Measurements from ENCODE around the gene IL11RA. TPM values are rescaled to one million over a fixed set of nuclear protein-coding genes. Genes with fewer than 3 reads are reported as not detected.

The IL11RA gene
- total RNA-seq, 2 donors from 2014 or later = 10.5 to 10.6 TPM

GRCh38 chr9:34687276-34688030, 35.5 kb downstream of the IL11RA start:
- Histone ChIP-seq H3K4me1 (no peaks in the 10 kb centered on the region), H3K9me3 (no peaks in the 10 kb centered on the region), H3K27me3 (no peaks in the 10 kb centered on the region), H3K36me3 (no peaks in the 10 kb centered on the region), H3K9ac (ENCODE audit: low read depth in 2 of 2, low read length in 2 of 2) (no peak overlapping the region), H3K27ac (no peak overlapping the region), H3K4me3 (no peak overlapping the region)
- TF ChIP-seq, protein P1, sequence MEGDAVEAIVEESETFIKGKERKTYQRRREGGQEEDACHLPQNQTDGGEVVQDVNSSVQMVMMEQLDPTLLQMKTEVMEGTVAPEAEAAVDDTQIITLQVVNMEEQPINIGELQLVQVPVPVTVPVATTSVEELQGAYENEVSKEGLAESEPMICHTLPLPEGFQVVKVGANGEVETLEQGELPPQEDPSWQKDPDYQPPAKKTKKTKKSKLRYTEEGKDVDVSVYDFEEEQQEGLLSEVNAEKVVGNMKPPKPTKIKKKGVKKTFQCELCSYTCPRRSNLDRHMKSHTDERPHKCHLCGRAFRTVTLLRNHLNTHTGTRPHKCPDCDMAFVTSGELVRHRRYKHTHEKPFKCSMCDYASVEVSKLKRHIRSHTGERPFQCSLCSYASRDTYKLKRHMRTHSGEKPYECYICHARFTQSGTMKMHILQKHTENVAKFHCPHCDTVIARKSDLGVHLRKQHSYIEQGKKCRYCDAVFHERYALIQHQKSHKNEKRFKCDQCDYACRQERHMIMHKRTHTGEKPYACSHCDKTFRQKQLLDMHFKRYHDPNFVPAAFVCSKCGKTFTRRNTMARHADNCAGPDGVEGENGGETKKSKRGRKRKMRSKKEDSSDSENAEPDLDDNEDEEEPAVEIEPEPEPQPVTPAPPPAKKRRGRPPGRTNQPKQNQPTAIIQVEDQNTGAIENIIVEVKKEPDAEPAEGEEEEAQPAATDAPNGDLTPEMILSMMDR (IDR thresholded peaks at IDR 0.05) = no peak
- intact Hi-C loops (cut with DNase I) = no loop called here
- DNase-seq = no peak

GRCh38 chr9:34688329-34689115, 36.5 kb downstream of the IL11RA start:
- TF ChIP-seq, protein P1 (IDR thresholded peaks at IDR 0.05) = no peak
- no peak overlapping the region for H3K27ac ChIP-seq
- H3K4me3 ChIP-seq = no peak overlapping the region
- no peaks in the 10 kb centered on the region for H3K27me3 ChIP-seq
- intact Hi-C loops (cut with DNase I) = no loop called here
- H3K9ac ChIP-seq (ENCODE audit: low read depth in 2 of 2, low read length in 2 of 2) = no peak overlapping the region
- no peaks in the 10 kb centered on the region for H3K4me1 ChIP-seq
- no peaks in the 10 kb centered on the region for H3K9me3 ChIP-seq
- H3K36me3 ChIP-seq = no peaks in the 10 kb centered on the region
- no peak for DNase-seq

GRCh38 chr9:34689116-34689470, 37.1 kb downstream of the IL11RA start:
- no peaks in the 10 kb centered on the region for H3K4me1 ChIP-seq
- TF ChIP-seq, protein P1 (IDR thresholded peaks at IDR 0.05) = no peak
- no peaks in the 10 kb centered on the region for H3K27me3 ChIP-seq
- no peaks in the 10 kb centered on the region for H3K36me3 ChIP-seq
- intact Hi-C loops (cut with DNase I) = no loop called here
- DNase-seq = no peak
- H3K27ac ChIP-seq = no peak overlapping the region
- H3K9ac ChIP-seq (ENCODE audit: low read depth in 2 of 2, low read length in 2 of 2) = no peak overlapping the region
- no peak overlapping the region for H3K4me3 ChIP-seq
- H3K9me3 ChIP-seq = no peaks in the 10 kb centered on the region

- DNase-seq = no peak
- no peaks in the 10 kb centered on the region for H3K4me1 ChIP-seq
- intact Hi-C loops (cut with DNase I) = no loop called here
- no peaks in the 10 kb centered on the region for H3K27me3 ChIP-seq
- TF ChIP-seq, protein P1 (IDR thresholded peaks at IDR 0.05) = no peak
- no peak overlapping the region for H3K27ac ChIP-seq
- H3K4me3 ChIP-seq = no peak overlapping the region
- H3K9ac ChIP-seq (ENCODE audit: low read depth in 2 of 2, low read length in 2 of 2) = no peak overlapping the region
- no peaks in the 10 kb centered on the region for H3K9me3 ChIP-seq
- H3K36me3 ChIP-seq = no peaks in the 10 kb centered on the region
Observed at GRCh38 chr9:34689512-34689911, 37.5 kb downstream of the IL11RA start.

- Histone ChIP-seq H3K4me3 (no peak within 1 kb of the TSS), H3K9me3 (no peaks in the 10 kb centered on the region), H3K9ac (ENCODE audit: low read depth in 2 of 2, low read length in 2 of 2) (no peak within 1 kb of the TSS), H3K27me3 (no peaks in the 10 kb centered on the region), H3K4me1 (no peaks in the 10 kb centered on the region), H3K27ac (no peak within 1 kb of the TSS), H3K36me3 (no peaks in the 10 kb centered on the region)
- intact Hi-C loops (cut with DNase I) = no loop called here
- DNase-seq = no peak
- TF ChIP-seq, protein P1 (IDR thresholded peaks at IDR 0.05) = no peak
Observed at GRCh38 chr9:34690983-34691935, 39.3 kb downstream of the IL11RA start, which contains the start of gene CCL19. Gene CCL19 (minus strand): TSS chr9:34691276. CDS start chr9:34691139, 137 bp downstream.
